Peyer's patch (tissue), 4 donors: Measurements from ENCODE around the gene CNTNAP2.

Source experiments
- POLR2A ChIP-seq, 2 donors: fragments of 450-650 bp; IDR thresholded peaks; one replicate each; pipeline ENCODE4 v1.5.1; 2017; ENCODE audit warnings: antibody characterized with exemption in 2 of 2, mild to moderate bottlenecking in 2 of 2, moderate library complexity in 2 of 2
- TF ChIP-seq, protein P1 (sequence below), 6 experiments: fragments of 450-650 bp in 4 of 6; fragments of 200-600 bp in 2 of 6; sonication (generic) in 1 of 6; IDR thresholded peaks; one replicate each; pipeline ENCODE4 v1.5.1; 2017 to 2019; ENCODE audit warnings: antibody characterized with exemption in 6 of 6, mild to moderate bottlenecking in 3 of 6, moderate library complexity in 1 of 6

DNA sequence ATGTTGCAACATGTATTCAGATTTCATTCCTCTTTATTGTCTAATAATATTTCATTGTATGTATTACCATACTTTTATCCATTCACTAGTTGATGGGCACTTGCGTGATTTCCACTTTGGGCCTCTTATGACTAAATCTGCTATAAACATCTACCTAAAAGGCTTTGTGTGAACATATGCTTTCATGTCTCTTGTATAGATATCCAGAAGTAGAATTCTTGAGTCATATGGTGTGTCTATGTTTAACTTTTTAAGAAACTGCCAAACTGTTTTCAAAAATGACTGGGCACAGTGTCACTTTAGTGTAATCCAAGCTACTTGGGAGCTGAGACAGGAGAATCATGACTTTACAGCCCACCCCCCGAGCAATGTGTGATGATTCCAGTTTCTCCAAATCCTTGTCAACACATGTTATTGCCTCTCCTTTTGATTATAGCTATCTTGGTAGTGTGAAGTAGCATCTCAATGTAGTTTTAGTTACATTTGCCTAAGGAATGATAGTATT lies 1855.1 kb downstream of the CNTNAP2 start:
- TF ChIP-seq, protein P1, sequence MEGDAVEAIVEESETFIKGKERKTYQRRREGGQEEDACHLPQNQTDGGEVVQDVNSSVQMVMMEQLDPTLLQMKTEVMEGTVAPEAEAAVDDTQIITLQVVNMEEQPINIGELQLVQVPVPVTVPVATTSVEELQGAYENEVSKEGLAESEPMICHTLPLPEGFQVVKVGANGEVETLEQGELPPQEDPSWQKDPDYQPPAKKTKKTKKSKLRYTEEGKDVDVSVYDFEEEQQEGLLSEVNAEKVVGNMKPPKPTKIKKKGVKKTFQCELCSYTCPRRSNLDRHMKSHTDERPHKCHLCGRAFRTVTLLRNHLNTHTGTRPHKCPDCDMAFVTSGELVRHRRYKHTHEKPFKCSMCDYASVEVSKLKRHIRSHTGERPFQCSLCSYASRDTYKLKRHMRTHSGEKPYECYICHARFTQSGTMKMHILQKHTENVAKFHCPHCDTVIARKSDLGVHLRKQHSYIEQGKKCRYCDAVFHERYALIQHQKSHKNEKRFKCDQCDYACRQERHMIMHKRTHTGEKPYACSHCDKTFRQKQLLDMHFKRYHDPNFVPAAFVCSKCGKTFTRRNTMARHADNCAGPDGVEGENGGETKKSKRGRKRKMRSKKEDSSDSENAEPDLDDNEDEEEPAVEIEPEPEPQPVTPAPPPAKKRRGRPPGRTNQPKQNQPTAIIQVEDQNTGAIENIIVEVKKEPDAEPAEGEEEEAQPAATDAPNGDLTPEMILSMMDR (IDR thresholded peaks at IDR 0.05), result no peak
- TF ChIP-seq POLR2A (IDR thresholded peaks at IDR 0.05), result no peak
